Heart left ventricle (tissue), 16 donors: ENCODE data around the gene OR6K3. TPM values are rescaled to one million over a fixed set of nuclear protein-coding genes. Genes with fewer than 3 reads are reported as not detected.

Experiments
- ATAC-seq, 4 donors: fragments of 200-7000 bp; cut with Tn5 transposase; one replicate each; pipeline ENCODE4 v1.9.1; 2020 to 2022; ENCODE audit warnings: moderate library complexity in 4 of 4, mild to moderate bottlenecking in 3 of 4, moderate number of reproducible peaks in 1 of 4
- DNase-seq, 5 donors: peaks; one replicate each; pipeline ENCODE4 v3.0.0-alpha.2; 2020
- H3K27ac ChIP-seq, 12 donors: fragments of 200-600 bp; sonication (generic) in 4 of 12; one replicate each; pipeline versions ENCODE4 v1.5.0 to v1.8.0; 2016 to 2022; ENCODE audit warnings: mild to moderate bottlenecking in 2 of 12
- H3K27me3 ChIP-seq, 9 donors: fragments of 200-600 bp; sonication (generic) in 2 of 9; one replicate each; pipeline versions ENCODE4 v1.5.1 to v1.8.0; 2016 to 2022; ENCODE audit warnings: mild to moderate bottlenecking in 3 of 9
- H3K36me3 ChIP-seq, 9 donors: fragments of 200-600 bp; sonication (generic) in 2 of 9; one replicate each; pipeline versions ENCODE4 v1.5.0 to v1.8.0; 2018 to 2022; ENCODE audit warnings: mild to moderate bottlenecking in 2 of 9
- H3K4me1 ChIP-seq, 12 donors: fragments of 200-600 bp; sonication (generic) in 4 of 12; one replicate each; pipeline versions ENCODE4 v1.5.0 to v1.8.0; 2016 to 2022; ENCODE audit warnings: mild to moderate bottlenecking in 3 of 12
- H3K4me3 ChIP-seq, 12 donors: fragments of 200-600 bp; sonication (generic) in 4 of 12; one replicate each; pipeline versions ENCODE4 v1.5.0 to v1.8.0; 2017 to 2022; ENCODE audit warnings: mild to moderate bottlenecking in 9 of 12, moderate library complexity in 4 of 12
- H3K9me3 ChIP-seq, 12 donors: fragments of 200-600 bp; sonication (generic) in 4 of 12; one replicate each; pipeline versions ENCODE4 v1.5.0 to v1.8.0; 2016 to 2022; ENCODE audit warnings: mild to moderate bottlenecking in 1 of 12
- CTCF ChIP-seq, 12 donors: fragments of 200-600 bp; sonication (generic) in 4 of 12; IDR thresholded peaks; one replicate each; pipeline versions ENCODE4 v1.5.0 to v1.8.0; 2018 to 2022; ENCODE audit warnings: antibody characterized with exemption in 12 of 12, mild to moderate bottlenecking in 5 of 12
- POLR2A ChIP-seq, 2 donors: fragments of 450-650 bp; IDR thresholded peaks; one replicate each; pipeline ENCODE4 v1.6.1; 2017; ENCODE audit warnings: antibody characterized with exemption in 2 of 2, mild to moderate bottlenecking in 2 of 2, moderate library complexity in 2 of 2
- WGBS, 4 donors: extraction: QIAGEN DNeasy Blood & Tissue Kit in 2 of 4; methylation state at CpG; one replicate each; pipeline versions ENCODE4 v1.1.5 to v1.1.7; 2013 to 2018; 5-methylcytosine and 5-hydroxymethylcytosine counted together
- intact Hi-C, 10 donors: fragments of 100-400 bp; cut with DNase I; formaldehyde crosslinking; loops; one replicate each; pipeline versions ENCODE4 v1.11.1 to v1.14.2; 2022
- polyA plus RNA-seq, 2 donors: library from polyadenylated mRNA; stranded (reverse); fragments of 200-250 nt; gene quantifications; one replicate each; pipeline ENCODE4 v1.2.3, GENCODE V29; 2013
- total RNA-seq, 9 donors: library from RNA; depleted of rRNA in 2 of 9; stranded (reverse); fragments of >200 nt in 2 of 9; fragmentation: NEBNext Ultra II Directional in 3 of 9; extraction: Animal tissue kit (Norgen Biotek cat#: 25700) in 3 of 9; gene quantifications; one replicate each; pipeline versions ENCODE4 v1.1.0 to v1.2.4, GENCODE V29; 2016 to 2023
- donor health status: ischemic (EF 13 %, LVEDD 7.1; RV severe dilation, severe dysfunction).
- donor health status: healthy with polysubstance abuse.
- donor health status: DM: no; HTN: yes; CAD: no.
- donor health status: DM: no; HTN: no; CAD: no.
- donor health status: ischemic (EF 25% LVEDD 6.9; RV normal size, moderate dysfunction).
- donor health status: ischemic (EF 25% LVEDD 5.7; RV mildly dilated, moderate dysfunction).
- donor health status: healthy.
- donor health status: DM: yes; HTN: yes; CAD: no.
- donor health status: ischemic (EF 35%, LVEDD 5.7; RV mildly dilated, moderate dysfunction).
- donor health status: nonischemic (EF 11% LVEDD 7.7; RV severe dilation, severe dysfunction).
- donor health status: DM: yes; HTN: yes; CAD: no.
- donor health status: PGD.
- donor health status: ischemic (EF 29% LVEDD 5.4; RV normal size, mild dysfunction).
- donor health status: nonischemic (EF 23%, LVEDD 6.1; RV moderate dilation, normal function).

Gene OR6K3
- total and polyA plus RNA-seq, 11 donors = not detected

- no peak overlapping the region for H3K27ac ChIP-seq
- intact Hi-C loops = no loop called here
- H3K4me3 ChIP-seq = no peak overlapping the region
- peaks cover 0 to 3% (median 0%) of the 10 kb centered on the region in 9 donors for H3K27me3 ChIP-seq
- ATAC-seq (no peak), DNase-seq (no peak)
- H3K4me1 ChIP-seq = peaks cover 0 to 6% (median 0%) of the 10 kb centered on the region in 12 donors
- no peaks in the 10 kb centered on the region for H3K36me3 ChIP-seq
- no peaks in the 10 kb centered on the region for H3K9me3 ChIP-seq
- TF ChIP-seq CTCF (IDR thresholded peaks at IDR 0.05) (no peak), POLR2A (IDR thresholded peaks at IDR 0.05) (no peak)
- WGBS, 4 donors = 59 to 73% (median 66%) methylated on average over 2 of the region's 2 CpGs
These were observed 12.0 kb upstream of the OR6K3 start for GRCh38 chr1:158732524-158732923.

GRCh38 chr1:158731707-158732106 is 11.2 kb upstream of the OR6K3 start:
- 83 to 89% (median 86%) methylated on average over 4 of the region's 4 CpGs for WGBS, 4 donors
- intact Hi-C loops = no loop called here
- H3K27me3 ChIP-seq = peaks cover 0 to 8% (median 0%) of the 10 kb centered on the region in 9 donors
- no peaks in the 10 kb centered on the region for H3K9me3 ChIP-seq
- no peaks in the 10 kb centered on the region for H3K36me3 ChIP-seq
- no peak for TF ChIP-seq POLR2A (IDR thresholded peaks at IDR 0.05)
- H3K4me1 ChIP-seq = peaks cover 0 to 6% (median 0%) of the 10 kb centered on the region in 12 donors
- DNase-seq = no peak
- H3K27ac ChIP-seq = no peak overlapping the region
- no peak overlapping the region for H3K4me3 ChIP-seq
- no peak for ATAC-seq

- TF ChIP-seq POLR2A (IDR thresholded peaks at IDR 0.05) = no peak
- no peak for TF ChIP-seq CTCF (IDR thresholded peaks at IDR 0.05)
- H3K27ac ChIP-seq = no peak overlapping the region
- H3K27me3 ChIP-seq = peaks cover 0 to 8% (median 0%) of the 10 kb centered on the region in 9 donors
- 73 to 86% (median 75%) methylated on average over 4 of the region's 4 CpGs for WGBS, 4 donors
- intact Hi-C loops = no loop called here
- H3K9me3 ChIP-seq = no peaks in the 10 kb centered on the region
- no peaks in the 10 kb centered on the region for H3K36me3 ChIP-seq
- no peak overlapping the region for H3K4me3 ChIP-seq
- DNase-seq (no peak), ATAC-seq (no peak)
- peaks cover 0 to 6% (median 0%) of the 10 kb centered on the region in 12 donors for H3K4me1 ChIP-seq
These were observed 9.9 kb upstream of the OR6K3 start for GRCh38 chr1:158730453-158730852.

GRCh38 chr1:158728510-158729225 is 8.1 kb upstream of the OR6K3 start:
- no peaks in the 10 kb centered on the region for H3K9me3 ChIP-seq
- no peak overlapping the region for H3K4me3 ChIP-seq
- intact Hi-C loops = no loop called here
- H3K36me3 ChIP-seq = no peaks in the 10 kb centered on the region
- no peak overlapping the region for H3K27ac ChIP-seq
- H3K4me1 ChIP-seq = peaks cover 0 to 6% (median 0%) of the 10 kb centered on the region in 12 donors
- H3K27me3 ChIP-seq = peaks cover 0 to 8% (median 0%) of the 10 kb centered on the region in 9 donors
- TF ChIP-seq POLR2A (IDR thresholded peaks at IDR 0.05) (no peak), CTCF (IDR thresholded peaks at IDR 0.05) (no peak)
- DNase-seq (no peak), ATAC-seq (no peak)
- WGBS, 4 donors = 68 to 76% (median 73%) methylated on average over 3 of the region's 3 CpGs
